T-cell (primary cell): ENCODE measurements around the gene BMPR1B. TPM values are rescaled to one million over a fixed set of nuclear protein-coding genes. Genes with fewer than 3 reads are reported as not detected.

ENCODE experiments used
- ATAC-seq, 4 experiments: fragments of 200-7000 bp in 3 of 4; fragments of 150-1000 bp in 1 of 4; cut with Tn5 transposase; replicated peaks in 1 of 4; 1 replicate in 3 of 4; 2 replicates in 1 of 4; pipeline ENCODE4 v1.10.0; 2021; ENCODE audit warnings: moderate library complexity in 3 of 4, mild to moderate bottlenecking in 2 of 4, moderate number of reproducible peaks in 1 of 4
- CTCF ChIA-PET, 2 donors: fragments of 300-600 bp; sonication (Branson Sonifier 250); formaldehyde crosslinking; loops; one replicate each; lab custom pipeline; 2022; ENCODE audit warnings: antibody characterized with exemption in 2 of 2; lab: Charles Lee
- POLR2A ChIA-PET, 2 donors: fragments of 300-600 bp; sonication (Branson Sonifier 250); formaldehyde crosslinking; loops; one replicate each; lab custom pipeline; 2022; ENCODE audit warnings: antibody characterized with exemption in 2 of 2; lab: Charles Lee
- DNase-seq, 35 experiments: peaks; one replicate each; pipeline versions ENCODE4 v3.0.0 to v3.0.0-alpha.2; 2013 to 2023
- H3K27ac ChIP-seq: one replicate; pipeline ENCODE4 v1.5.1; 2013; ENCODE audit warnings: low read length
- H3K27me3 ChIP-seq, 2 experiments: replicated peaks in 1 of 2; 1 replicate in 1 of 2; 2 replicates in 1 of 2; pipeline versions ENCODE4 v1.6.1 to v1.7.0; 2013; ENCODE audit warnings: low read length in 1 of 2, mixed read lengths in 1 of 2; ENCODE audit not compliant: control insufficient read depth in 2 of 2, insufficient read depth in 2 of 2; ENCODE audit errors: extremely low read depth in 1 of 2
- H3K36me3 ChIP-seq, 2 donors: 1 replicate in 1 of 2; 2 replicates in 1 of 2; pipeline versions ENCODE4 v1.6.1 to v1.7.0; 2013; ENCODE audit warnings: low read length in 1 of 2; ENCODE audit not compliant: control insufficient read depth in 2 of 2, insufficient read depth in 1 of 2; ENCODE audit errors: extremely low read depth in 1 of 2
- H3K4me1 ChIP-seq, 2 experiments: 1 replicate in 1 of 2; 2 replicates in 1 of 2; pipeline versions ENCODE4 v1.6.1 to v1.7.0; 2013; ENCODE audit warnings: low read length in 2 of 2, mixed read lengths in 1 of 2; ENCODE audit not compliant: insufficient read depth in 2 of 2, control insufficient read depth in 1 of 2; ENCODE audit errors: extremely low read depth in 1 of 2
- H3K4me3 ChIP-seq, 2 donors: 1 replicate in 1 of 2; 2 replicates in 1 of 2; pipeline versions ENCODE4 v1.5.1 to v1.7.0; 2013; ENCODE audit warnings: mild to moderate bottlenecking in 2 of 2, low read length in 1 of 2, moderate library complexity in 1 of 2; ENCODE audit not compliant: control insufficient read depth in 1 of 2; ENCODE audit errors: extremely low read depth in 1 of 2
- H3K9me3 ChIP-seq: 2 replicates; pipeline ENCODE4 v1.7.0; 2013
- H3K27ac Mint-ChIP-seq, 2 donors: one replicate each; pipeline ENCODE4 v1.8.0; 2020 to 2021; ENCODE audit warnings: mild to moderate bottlenecking in 2 of 2, mixed read lengths in 2 of 2
- H3K27me3 Mint-ChIP-seq, 2 donors: one replicate each; pipeline ENCODE4 v1.8.0; 2021 to 2022; ENCODE audit warnings: mixed read lengths in 2 of 2
- H3K36me3 Mint-ChIP-seq: one replicate; pipeline ENCODE4 v1.8.0; 2021; ENCODE audit warnings: mixed read lengths
- H3K4me1 Mint-ChIP-seq, 3 donors: one replicate each; pipeline ENCODE4 v1.8.0; 2020 to 2022; ENCODE audit warnings: mixed read lengths in 3 of 3, mild to moderate bottlenecking in 1 of 3
- H3K4me3 Mint-ChIP-seq, 3 donors: one replicate each; pipeline ENCODE4 v1.8.0; 2020 to 2022; ENCODE audit warnings: mild to moderate bottlenecking in 3 of 3, mixed read lengths in 3 of 3, moderate library complexity in 3 of 3
- H3K9me3 Mint-ChIP-seq, 3 donors: one replicate each; pipeline ENCODE4 v1.8.0; 2020 to 2022; ENCODE audit warnings: mixed read lengths in 3 of 3
- WGBS: methylation state at CpG from one replicate; pipeline ENCODE4 v1.1.5; 2013; ENCODE audit warnings: missing lambda C conversion rate; ENCODE audit not compliant: insufficient coverage; 5-methylcytosine and 5-hydroxymethylcytosine counted together
- total RNA-seq, 35 experiments: library from RNA in 6 of 35; stranded (reverse) in 6 of 35; fragments of 120-200 nt in 1 of 35; gene quantifications; one replicate each; pipeline versions ENCODE4 v1.2.1 to v1.2.4 and lab custom pipeline; 2013 to 2026

BMPR1B gene
- total RNA-seq, 5 donors from 2014 or later (not counting 1 experiment from before 2014, with no cell fraction given) = 0.09 to 0.36 (median 0.28) TPM; not detected in 2

- ATAC-seq (no peak), DNase-seq (no peak)
- Mint-ChIP-seq H3K36me3 (no peaks in the 10 kb centered on the region), H3K27ac (no peak overlapping the region), H3K9me3 (no peaks in the 10 kb centered on the region), H3K4me3 (no peak overlapping the region), H3K27me3 (no peaks in the 10 kb centered on the region), H3K4me1 (no peaks in the 10 kb centered on the region)
- Histone ChIP-seq H3K9me3 (no peaks in the 10 kb centered on the region), H3K27ac (no peak overlapping the region), H3K36me3 (no peaks in the 10 kb centered on the region), H3K27me3 (no peaks in the 10 kb centered on the region), H3K4me1 (no peaks in the 10 kb centered on the region), H3K4me3 (no peak overlapping the region)
- CTCF ChIA-PET = no interaction called here
- 63% methylated on average over 4 of the region's 5 CpGs for WGBS
- POLR2A ChIA-PET = no interaction called here
Measured at GRCh38 chr4:95044324-95044837, 286.6 kb downstream of the BMPR1B start.

DNA sequence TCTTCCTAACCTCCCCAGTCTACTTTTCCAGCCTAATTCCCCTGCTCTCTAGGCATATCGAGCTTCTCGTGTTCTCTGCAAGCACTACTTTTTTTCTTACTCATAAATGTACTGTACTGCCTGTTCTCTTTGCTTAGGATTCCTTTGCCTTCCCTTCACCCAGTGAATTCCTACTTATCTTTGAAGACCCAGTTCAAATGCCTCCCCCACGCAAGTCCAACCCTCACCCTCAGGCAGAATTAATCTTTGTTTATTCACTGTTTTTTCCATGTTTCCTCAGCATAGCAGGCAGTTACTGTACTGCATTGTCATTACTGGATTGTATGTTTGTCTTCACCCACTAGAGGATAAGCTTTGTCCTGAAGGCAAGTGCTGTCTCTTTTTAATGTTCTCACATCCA lies 287.7 kb downstream of the BMPR1B start:
- WGBS = 91% methylated on average over 2 of the region's 3 CpGs
- ChIA-PET CTCF (no interaction called here), POLR2A (no interaction called here)
- H3K9me3 ChIP-seq = no peaks in the 10 kb centered on the region
- no peak overlapping the region for H3K27ac ChIP-seq
- H3K4me3 Mint-ChIP-seq = no peak overlapping the region
- H3K36me3 ChIP-seq = no peaks in the 10 kb centered on the region
- no peak for ATAC-seq
- H3K4me1 Mint-ChIP-seq = no peaks in the 10 kb centered on the region
- H3K36me3 Mint-ChIP-seq = no peaks in the 10 kb centered on the region
- DNase-seq = no peak
- H3K9me3 Mint-ChIP-seq = no peaks in the 10 kb centered on the region
- H3K4me1 ChIP-seq = no peaks in the 10 kb centered on the region
- H3K27ac Mint-ChIP-seq = no peak overlapping the region
- no peaks in the 10 kb centered on the region for H3K27me3 ChIP-seq
- no peaks in the 10 kb centered on the region for H3K27me3 Mint-ChIP-seq
- H3K4me3 ChIP-seq = no peak overlapping the region

- no peak overlapping the region for H3K27ac ChIP-seq
- H3K27me3 Mint-ChIP-seq = no peaks in the 10 kb centered on the region
- 88% methylated on average over 2 of the region's 2 CpGs for WGBS
- H3K4me3 Mint-ChIP-seq = no peak overlapping the region
- no peaks in the 10 kb centered on the region for H3K36me3 ChIP-seq
- H3K4me1 Mint-ChIP-seq = no peaks in the 10 kb centered on the region
- no peaks in the 10 kb centered on the region for H3K9me3 Mint-ChIP-seq
- H3K36me3 Mint-ChIP-seq = no peaks in the 10 kb centered on the region
- H3K4me3 ChIP-seq = no peak overlapping the region
- H3K9me3 ChIP-seq = no peaks in the 10 kb centered on the region
- H3K4me1 ChIP-seq = no peaks in the 10 kb centered on the region
- no peak for DNase-seq
- ATAC-seq = no peak
- ChIA-PET POLR2A (no interaction called here), CTCF (no interaction called here)
- no peak overlapping the region for H3K27ac Mint-ChIP-seq
- no peaks in the 10 kb centered on the region for H3K27me3 ChIP-seq
Measured at GRCh38 chr4:95048296-95048695, 290.5 kb downstream of the BMPR1B start.

- no peak overlapping the region for H3K4me3 ChIP-seq
- Mint-ChIP-seq H3K4me1 (no peaks in the 10 kb centered on the region), H3K36me3 (no peaks in the 10 kb centered on the region), H3K27me3 (no peaks in the 10 kb centered on the region), H3K27ac (no peak overlapping the region), H3K4me3 (no peak overlapping the region), H3K9me3 (no peaks in the 10 kb centered on the region)
- no peak overlapping the region for H3K27ac ChIP-seq
- DNase-seq (no peak), ATAC-seq (no peak)
- POLR2A ChIA-PET = no interaction called here
- WGBS = no CpG with 5 or more reads among the region's 2 CpGs
- CTCF ChIA-PET = interaction anchor here in 1 of 2 donors (0.6 kb wide), 1 partner anchor 780 kb away, joined by 4 read pairs; no protein-coding TSS in a partner anchor
- no peaks in the 10 kb centered on the region for H3K4me1 ChIP-seq
- no peaks in the 10 kb centered on the region for H3K36me3 ChIP-seq
- H3K27me3 ChIP-seq = no peaks in the 10 kb centered on the region
- no peaks in the 10 kb centered on the region for H3K9me3 ChIP-seq
Measured at GRCh38 chr4:95049551-95050233, 291.9 kb downstream of the BMPR1B start.

- H3K4me3 Mint-ChIP-seq = no peak overlapping the region
- H3K36me3 ChIP-seq = no peaks in the 10 kb centered on the region
- no peak overlapping the region for H3K27ac Mint-ChIP-seq
- no peaks in the 10 kb centered on the region for H3K27me3 ChIP-seq
- H3K4me3 ChIP-seq = no peak overlapping the region
- no peaks in the 10 kb centered on the region for H3K27me3 Mint-ChIP-seq
- ChIA-PET POLR2A (no interaction called here), CTCF (no interaction called here)
- no peaks in the 10 kb centered on the region for H3K9me3 Mint-ChIP-seq
- H3K4me1 Mint-ChIP-seq = no peaks in the 10 kb centered on the region
- WGBS = 83% methylated on average over 12 of the region's 13 CpGs
- H3K9me3 ChIP-seq = no peaks in the 10 kb centered on the region
- ATAC-seq (no peak), DNase-seq (no peak)
- H3K27ac ChIP-seq = no peak overlapping the region
- H3K36me3 Mint-ChIP-seq = no peaks in the 10 kb centered on the region
- no peaks in the 10 kb centered on the region for H3K4me1 ChIP-seq
Measured at GRCh38 chr4:95050980-95051701, 293.4 kb downstream of the BMPR1B start.

DNA sequence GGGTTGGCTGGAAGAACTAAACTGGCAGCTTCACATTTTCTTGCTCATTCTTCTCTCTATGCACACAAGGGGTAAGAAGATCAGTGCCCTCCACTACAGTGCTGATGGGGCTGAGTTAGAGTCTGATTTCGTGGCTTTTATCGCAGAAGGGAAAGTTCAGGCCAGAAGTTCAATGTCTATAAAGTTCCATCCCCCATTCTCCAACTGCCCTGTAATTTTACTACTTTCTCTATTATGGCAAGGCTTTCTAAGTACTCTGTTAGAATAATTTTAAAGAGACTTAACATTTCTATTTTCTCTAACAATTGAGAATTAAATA lies 293.9 kb downstream of the BMPR1B start:
- Histone ChIP-seq H3K36me3 (no peaks in the 10 kb centered on the region), H3K9me3 (no peaks in the 10 kb centered on the region), H3K27me3 (no peaks in the 10 kb centered on the region), H3K4me3 (no peak overlapping the region), H3K27ac (no peak overlapping the region), H3K4me1 (no peaks in the 10 kb centered on the region)
- Mint-ChIP-seq H3K9me3 (no peaks in the 10 kb centered on the region), H3K27ac (no peak overlapping the region), H3K4me1 (no peaks in the 10 kb centered on the region), H3K27me3 (no peaks in the 10 kb centered on the region), H3K4me3 (no peak overlapping the region), H3K36me3 (no peaks in the 10 kb centered on the region)
- ChIA-PET POLR2A (no interaction called here), CTCF (no interaction called here)
- no peak for ATAC-seq
- no peak for DNase-seq
- no CpG with 5 or more reads among the region's 2 CpGs for WGBS
